IMR-90 (cell line): Measurements from ENCODE around the gene FBN1. TPM values are rescaled to one million over a fixed set of nuclear protein-coding genes. Genes with fewer than 3 reads are reported as not detected.

Experiments
- ATAC-seq: fragments of 200-7000 bp; cut with Tn5 transposase; 2 replicates; pipeline ENCODE4 v1.9.1; 2020; ENCODE audit warnings: low read depth, mild to moderate bottlenecking, moderate library complexity
- BruUV-seq: library from RNA; stranded (reverse); fragments of 400-500 nt; replicated peaks from 2 replicates; lab custom pipeline; 2021; lab: Mats Ljungman, UMichigan
- CTCF ChIA-PET: fragments of 300-600 bp; formaldehyde crosslinking; extraction: SDS; loops from one replicate; lab custom pipeline; 2021; ENCODE audit warnings: antibody characterized with exemption; lab: Yijun Ruan, JAX
- POLR2A ChIA-PET: fragments of 300-600 bp; sonication (Branson Sonifier 250); formaldehyde crosslinking; loops from one replicate; lab custom pipeline; 2022; ENCODE audit warnings: antibody characterized with exemption; ENCODE audit not compliant: unreplicated experiment; lab: Charles Lee
- DNase-seq: peaks from one replicate; pipeline ENCODE4 v3.0.0; 2013
- H2AFZ ChIP-seq: replicated peaks from 2 replicates; pipeline ENCODE3; 2013; ENCODE audit warnings: low read length, mild to moderate bottlenecking; ENCODE audit not compliant: poor library complexity
- H2AK5ac ChIP-seq: 2 replicates; pipeline ENCODE4 v1.6.1; 2013; ENCODE audit warnings: low read depth, low read length, inconsistent platforms
- H2AK9ac ChIP-seq: replicated peaks from 2 replicates; pipeline ENCODE3; 2013; ENCODE audit warnings: mild to moderate bottlenecking, low read depth, low read length, moderate library complexity; ENCODE audit not compliant: poor library complexity
- H2BK120ac ChIP-seq: 2 replicates; pipeline ENCODE4 v1.6.1; 2013; ENCODE audit warnings: low read depth, low read length, inconsistent platforms
- H2BK15ac ChIP-seq: 3 replicates; pipeline ENCODE4 v1.6.1; 2013; ENCODE audit warnings: low read depth, low read length, inconsistent platforms
- H2BK20ac ChIP-seq: 2 replicates; pipeline ENCODE4 v1.6.1; 2013; ENCODE audit warnings: low read depth, mild to moderate bottlenecking, inconsistent platforms, low read length, moderate library complexity
- H2BK5ac ChIP-seq: 2 replicates; pipeline ENCODE4 v1.6.1; 2013; ENCODE audit warnings: mild to moderate bottlenecking, low read depth, low read length, inconsistent platforms; ENCODE audit not compliant: poor library complexity, severe bottlenecking
- H3K14ac ChIP-seq: replicated peaks from 2 replicates; pipeline ENCODE4 v1.6.1; 2013; ENCODE audit warnings: low read depth, low read length, inconsistent platforms
- H3K18ac ChIP-seq: 2 replicates; pipeline ENCODE4 v1.6.1; 2013; ENCODE audit warnings: low read depth, low read length, control low read depth
- H3K23ac ChIP-seq: 2 replicates; pipeline ENCODE4 v1.6.1; 2013; ENCODE audit warnings: low read depth, low read length, inconsistent platforms
- H3K27ac ChIP-seq: 2 replicates; pipeline ENCODE4 v1.5.1; 2013; ENCODE audit warnings: mild to moderate bottlenecking, control low read depth, low read length; ENCODE audit not compliant: insufficient read depth
- H3K27me3 ChIP-seq: 2 replicates; pipeline ENCODE4 v1.6.1; 2013; ENCODE audit warnings: low read length; ENCODE audit not compliant: control insufficient read depth, insufficient read depth
- H3K36me3 ChIP-seq: 2 replicates; pipeline ENCODE4 v1.6.1; 2013; ENCODE audit warnings: low read length, mixed read lengths; ENCODE audit not compliant: control insufficient read depth, insufficient read depth
- H3K4ac ChIP-seq: 2 replicates; pipeline ENCODE4 v1.6.1; 2013; ENCODE audit warnings: low read depth, low read length, inconsistent platforms
- H3K4me1 ChIP-seq: 2 replicates; pipeline ENCODE4 v1.6.1; 2013; ENCODE audit warnings: low read length, mixed read lengths; ENCODE audit not compliant: control insufficient read depth, insufficient read depth
- H3K4me2 ChIP-seq: 2 replicates; pipeline ENCODE4 v1.6.1; 2013; ENCODE audit warnings: low read depth, mild to moderate bottlenecking, control low read depth, low read length, moderate library complexity
- H3K4me3 ChIP-seq: 2 replicates; pipeline ENCODE4 v1.5.1; 2013; ENCODE audit warnings: low read depth, mild to moderate bottlenecking, control low read depth, low read length, moderate library complexity; ENCODE audit not compliant: insufficient read depth
- H3K56ac ChIP-seq: 2 replicates; pipeline ENCODE4 v1.6.1; 2013; ENCODE audit warnings: low read length, inconsistent platforms; ENCODE audit not compliant: insufficient read depth; ENCODE audit errors: extremely low read depth
- H3K79me1 ChIP-seq, 2 experiments: 2 replicates each; pipeline ENCODE4 v1.6.1; 2013; ENCODE audit warnings: low read length in 2 of 2, inconsistent platforms in 1 of 2, low read depth in 1 of 2
- H3K9ac ChIP-seq: 2 replicates; pipeline ENCODE4 v1.6.1; 2013; ENCODE audit warnings: low read depth, low read length, control low read depth
- H3K9me1 ChIP-seq: 2 replicates; pipeline ENCODE4 v1.6.1; 2013; ENCODE audit warnings: low read length, inconsistent platforms; ENCODE audit not compliant: insufficient read depth
- H3K9me3 ChIP-seq: 2 replicates; pipeline ENCODE4 v1.6.1; 2013; ENCODE audit warnings: low read length; ENCODE audit not compliant: control insufficient read depth, insufficient read depth
- H4K20me1 ChIP-seq: 2 replicates; pipeline ENCODE4 v1.6.1; 2013; ENCODE audit warnings: low read length, inconsistent platforms; ENCODE audit not compliant: insufficient read depth
- H4K5ac ChIP-seq: 2 replicates; pipeline ENCODE4 v1.6.1; 2013; ENCODE audit warnings: mild to moderate bottlenecking, low read depth, low read length, control low read depth
- H4K8ac ChIP-seq, 2 experiments: 2 replicates each; pipeline ENCODE4 v1.6.1; 2013; ENCODE audit warnings: low read depth in 2 of 2, low read length in 2 of 2, control low read depth in 1 of 2, inconsistent platforms in 1 of 2
- H4K91ac ChIP-seq: 2 replicates; pipeline ENCODE4 v1.6.1; 2013; ENCODE audit warnings: low read depth, low read length, inconsistent platforms; ENCODE audit not compliant: insufficient read depth
- BHLHE40 ChIP-seq: fragments of 150-350 bp; IDR thresholded peaks from 2 replicates; pipeline ENCODE4 v1.6.1; 2016; ENCODE audit warnings: mild to moderate bottlenecking, low read depth, low read length
- CEBPB ChIP-seq: IDR thresholded peaks from 2 replicates; pipeline ENCODE4 v1.6.1; 2012; ENCODE audit warnings: low read depth, low read length, improper control_type of control experiment
- CHD1 ChIP-seq: IDR thresholded peaks from 2 replicates; pipeline ENCODE4 v1.6.1; 2012; ENCODE audit warnings: low read depth, low read length, improper control_type of control experiment
- FOS ChIP-seq: fragments of 150-350 bp; IDR thresholded peaks from 2 replicates; pipeline ENCODE4 v1.6.1; 2016; ENCODE audit warnings: low read depth, low read length
- MAFK ChIP-seq: IDR thresholded peaks from 2 replicates; pipeline ENCODE4 v1.6.1; 2012; ENCODE audit warnings: low read depth, low read length, improper control_type of control experiment
- MAZ ChIP-seq: IDR thresholded peaks from 2 replicates; pipeline ENCODE4 v1.6.1; 2012; ENCODE audit warnings: low read depth, mild to moderate bottlenecking, low read length, improper control_type of control experiment, moderate library complexity, borderline replicate concordance
- MXI1 ChIP-seq: IDR thresholded peaks from 2 replicates; pipeline ENCODE4 v1.6.1; 2012; ENCODE audit warnings: low read depth, mild to moderate bottlenecking, low read length, moderate library complexity, borderline replicate concordance
- NFE2L2 ChIP-seq: fragments of 150-350 bp; IDR thresholded peaks from 2 replicates; pipeline ENCODE4 v1.6.1; 2016; ENCODE audit warnings: low read depth, mild to moderate bottlenecking, low read length
- POLR2A ChIP-seq: IDR thresholded peaks from 2 replicates; pipeline ENCODE4 v1.6.1; 2012; ENCODE audit warnings: mild to moderate bottlenecking, low read depth, low read length
- RAD21 ChIP-seq: IDR thresholded peaks from 2 replicates; pipeline ENCODE4 v1.6.1; 2012; ENCODE audit warnings: low read length, improper control_type of control experiment
- RCOR1 ChIP-seq: IDR thresholded peaks from 2 replicates; pipeline ENCODE4 v1.6.1; 2012; ENCODE audit warnings: mild to moderate bottlenecking, low read length, improper control_type of control experiment; ENCODE audit not compliant: insufficient replicate concordance
- RFX5 ChIP-seq: IDR thresholded peaks from 2 replicates; pipeline ENCODE4 v1.8.0; 2012; ENCODE audit warnings: low read depth, mild to moderate bottlenecking, low read length, moderate library complexity
- SMC3 ChIP-seq: fragments of 150-350 bp; IDR thresholded peaks from 2 replicates; pipeline ENCODE4 v1.6.1; 2016; ENCODE audit warnings: low read depth, mild to moderate bottlenecking, antibody characterized with exemption, low read length, moderate library complexity
- WGBS, 2 experiments: methylation state at CpG; one replicate each; pipeline versions ENCODE4 v1.1.5 to v1.1.7; 2013; ENCODE audit warnings: missing lambda C conversion rate in 2 of 2; ENCODE audit not compliant: insufficient read length in 1 of 2; ENCODE audit errors: extremely low coverage in 2 of 2; 5-methylcytosine and 5-hydroxymethylcytosine counted together
- dilution Hi-C: fragments of 300-500 bp; cut with HindIII; formaldehyde crosslinking; loops from one replicate; pipeline ENCODE4 v1.14.3; 2018; ENCODE audit warnings: low sequenced_read_pairs; ENCODE audit not compliant: unreplicated experiment
- in situ Hi-C: fragments of 300-500 bp; cut with MboI; formaldehyde crosslinking; loops from 3 replicates; pipeline ENCODE4 v1.14.3; 2019; ENCODE audit warnings: low sequenced_read_pairs, inconsistent platforms, mixed read lengths
- intact Hi-C: fragments of 100-400 bp; cut with micrococcal nuclease; formaldehyde crosslinking; loops from 2 replicates; pipeline ENCODE4 v1.10.0; 2022
- polyA plus RNA-seq, 3 experiments: library from polyadenylated mRNA; depleted of rRNA; stranded (reverse); fragments of >200 nt; gene quantifications; 2 replicates each; pipeline ENCODE4 v1.2.3, GENCODE V29; 2012; ENCODE audit warnings: low replicate concordance in 1 of 3
- total RNA-seq: library from RNA; depleted of rRNA; stranded (reverse); fragments of >200 nt; gene quantifications from 2 replicates; pipeline ENCODE4 v1.2.3, GENCODE V29; 2012
- TF ChIP-seq, protein P1 (sequence below): fragments of 150-350 bp; IDR thresholded peaks from 2 replicates; pipeline ENCODE4 v1.6.1; 2016; ENCODE audit warnings: low read depth, mild to moderate bottlenecking, low read length, moderate library complexity, borderline replicate concordance
- TF ChIP-seq, protein P2 (sequence below): conservative IDR thresholded peaks from 2 replicates; pipeline ENCODE4 v1.5.1; 2012; ENCODE audit warnings: mild to moderate bottlenecking, low read depth, low read length, improper control_type of control experiment
- TF ChIP-seq, protein P3 (sequence below): fragments of 150-350 bp; IDR thresholded peaks from 2 replicates; pipeline ENCODE4 v1.6.1; 2017; ENCODE audit warnings: mild to moderate bottlenecking, antibody characterized with exemption, low read length, low read depth

Gene FBN1
- total and polyA plus RNA-seq, 2 of the 4 experiments (the other 2 are of a cell fraction) = 134 to 283 TPM

DNA sequence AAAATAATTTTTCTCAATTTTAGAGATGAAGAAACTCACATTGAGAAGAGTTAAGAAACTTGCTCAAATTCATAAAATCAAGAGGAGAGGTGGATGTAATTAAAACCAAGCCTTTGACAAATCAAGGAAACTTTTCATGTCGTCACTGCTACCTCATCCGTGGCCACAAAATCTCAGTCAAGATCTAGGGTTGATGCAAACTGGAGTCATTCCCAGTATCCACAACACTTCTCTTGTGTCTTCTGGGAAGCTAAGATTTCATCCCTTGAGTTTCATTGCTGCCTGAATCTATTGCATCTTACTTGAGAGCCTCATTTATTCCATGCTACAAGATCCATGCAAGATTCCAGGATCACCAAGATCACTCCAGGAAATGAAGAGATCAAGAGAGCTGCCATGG, 5.4 kb upstream of the FBN1 start:
- no peak overlapping the region for H2BK120ac ChIP-seq
- H4K8ac ChIP-seq = no peak overlapping the region
- no peak overlapping the region for H3K56ac ChIP-seq
- no peak overlapping the region for H2AK9ac ChIP-seq
- no peak overlapping the region for H3K4ac ChIP-seq
- DNase-seq (no peak), ATAC-seq (no peak)
- no peak overlapping the region for H3K9ac ChIP-seq
- H3K9me3 ChIP-seq = no peaks in the 10 kb centered on the region
- H3K9me1 ChIP-seq = no peaks in the 10 kb centered on the region
- H3K27ac ChIP-seq = no peak overlapping the region
- no peak overlapping the region for H3K4me2 ChIP-seq
- no TSS peak for BruUV-seq
- in situ Hi-C loops (no loop called here), intact Hi-C loops (no loop called here), dilution Hi-C loops (no loop called here)
- H3K4me3 ChIP-seq = no peak overlapping the region
- ChIA-PET POLR2A (no interaction called here), CTCF (interaction anchor here (0.6 to 0.7 kb wide), 2 partner anchors 139 to 321 kb away, joined by 3 read pairs; no protein-coding TSS in a partner anchor)
- no peak overlapping the region for H2AFZ ChIP-seq
- no peak overlapping the region for H2BK5ac ChIP-seq
- H3K14ac ChIP-seq = no peak overlapping the region
- H3K4me1 ChIP-seq = peaks cover 4% of the 10 kb centered on the region
- H4K91ac ChIP-seq = no peak overlapping the region
- no peak overlapping the region for H3K18ac ChIP-seq
- H4K20me1 ChIP-seq = no peaks in the 10 kb centered on the region
- no peak overlapping the region for H2AK5ac ChIP-seq
- no peaks in the 10 kb centered on the region for H3K36me3 ChIP-seq
- TF ChIP-seq FOS = no peak
- TF ChIP-seq, protein P1, sequence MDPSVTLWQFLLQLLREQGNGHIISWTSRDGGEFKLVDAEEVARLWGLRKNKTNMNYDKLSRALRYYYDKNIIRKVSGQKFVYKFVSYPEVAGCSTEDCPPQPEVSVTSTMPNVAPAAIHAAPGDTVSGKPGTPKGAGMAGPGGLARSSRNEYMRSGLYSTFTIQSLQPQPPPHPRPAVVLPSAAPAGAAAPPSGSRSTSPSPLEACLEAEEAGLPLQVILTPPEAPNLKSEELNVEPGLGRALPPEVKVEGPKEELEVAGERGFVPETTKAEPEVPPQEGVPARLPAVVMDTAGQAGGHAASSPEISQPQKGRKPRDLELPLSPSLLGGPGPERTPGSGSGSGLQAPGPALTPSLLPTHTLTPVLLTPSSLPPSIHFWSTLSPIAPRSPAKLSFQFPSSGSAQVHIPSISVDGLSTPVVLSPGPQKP = no peak
- no peak for TF ChIP-seq MAFK
- no peak for TF ChIP-seq CHD1
- no peak for TF ChIP-seq NFE2L2
- TF ChIP-seq MAZ = no peak
- no peak for TF ChIP-seq RFX5
- TF ChIP-seq BHLHE40 = no peak
- TF ChIP-seq CEBPB = no peak
- TF ChIP-seq, protein P2, sequence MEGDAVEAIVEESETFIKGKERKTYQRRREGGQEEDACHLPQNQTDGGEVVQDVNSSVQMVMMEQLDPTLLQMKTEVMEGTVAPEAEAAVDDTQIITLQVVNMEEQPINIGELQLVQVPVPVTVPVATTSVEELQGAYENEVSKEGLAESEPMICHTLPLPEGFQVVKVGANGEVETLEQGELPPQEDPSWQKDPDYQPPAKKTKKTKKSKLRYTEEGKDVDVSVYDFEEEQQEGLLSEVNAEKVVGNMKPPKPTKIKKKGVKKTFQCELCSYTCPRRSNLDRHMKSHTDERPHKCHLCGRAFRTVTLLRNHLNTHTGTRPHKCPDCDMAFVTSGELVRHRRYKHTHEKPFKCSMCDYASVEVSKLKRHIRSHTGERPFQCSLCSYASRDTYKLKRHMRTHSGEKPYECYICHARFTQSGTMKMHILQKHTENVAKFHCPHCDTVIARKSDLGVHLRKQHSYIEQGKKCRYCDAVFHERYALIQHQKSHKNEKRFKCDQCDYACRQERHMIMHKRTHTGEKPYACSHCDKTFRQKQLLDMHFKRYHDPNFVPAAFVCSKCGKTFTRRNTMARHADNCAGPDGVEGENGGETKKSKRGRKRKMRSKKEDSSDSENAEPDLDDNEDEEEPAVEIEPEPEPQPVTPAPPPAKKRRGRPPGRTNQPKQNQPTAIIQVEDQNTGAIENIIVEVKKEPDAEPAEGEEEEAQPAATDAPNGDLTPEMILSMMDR = no peak
- TF ChIP-seq SMC3 = no peak
- no peak for TF ChIP-seq MXI1
- TF ChIP-seq RCOR1 = no peak
- TF ChIP-seq, protein P3, sequence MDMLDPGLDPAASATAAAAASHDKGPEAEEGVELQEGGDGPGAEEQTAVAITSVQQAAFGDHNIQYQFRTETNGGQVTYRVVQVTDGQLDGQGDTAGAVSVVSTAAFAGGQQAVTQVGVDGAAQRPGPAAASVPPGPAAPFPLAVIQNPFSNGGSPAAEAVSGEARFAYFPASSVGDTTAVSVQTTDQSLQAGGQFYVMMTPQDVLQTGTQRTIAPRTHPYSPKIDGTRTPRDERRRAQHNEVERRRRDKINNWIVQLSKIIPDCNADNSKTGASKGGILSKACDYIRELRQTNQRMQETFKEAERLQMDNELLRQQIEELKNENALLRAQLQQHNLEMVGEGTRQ = no peak
- TF ChIP-seq RAD21 = no peak
- TF ChIP-seq POLR2A = no peak
- 100% methylated on average over 2 of the region's 2 CpGs; no CpG with 5 or more reads in 1 of the 2 experiments for WGBS, 2 experiments
- H4K5ac ChIP-seq = no peak overlapping the region
- H2BK20ac ChIP-seq = no peak overlapping the region
- peaks cover 9 to 10% of the 10 kb centered on the region in 2 experiments; a peak in 3 of 4 replicates for H3K79me1 ChIP-seq
- H2BK15ac ChIP-seq = no peak overlapping the region
- H3K23ac ChIP-seq = no peak overlapping the region
- H3K27me3 ChIP-seq = no peaks in the 10 kb centered on the region
